SK-N-SH (cell line): ENCODE data around the gene CELSR1. TPM values are rescaled to one million over a fixed set of nuclear protein-coding genes. Genes with fewer than 3 reads are reported as not detected.

ENCODE experiments used
- CTCF ChIA-PET: fragments of 300-600, 350-600 bp; formaldehyde crosslinking; extraction: SDS; loops from one replicate; lab custom pipeline; 2021; lab: Yijun Ruan, JAX
- POLR2A ChIA-PET: fragments of 350-600 bp; sonication (Branson Sonifier 250); formaldehyde crosslinking; extraction: SDS; loops from one replicate; lab custom pipeline; 2020; ENCODE audit warnings: antibody characterized with exemption, inconsistent platforms; lab: Yijun Ruan, JAX
- DNase-seq: peaks from one replicate; pipeline ENCODE4 v3.0.0; 2012
- H2AFZ ChIP-seq: fragments of 200-600 bp; sonication (generic); 2 replicates; pipeline ENCODE4 v1.8.1; 2016; ENCODE audit warnings: antibody characterized with exemption, mild to moderate bottlenecking, low read depth
- H3F3A ChIP-seq: fragments of 200-600 bp; sonication (generic); replicated peaks from 2 replicates; pipeline ENCODE3; 2016; ENCODE audit warnings: antibody characterized with exemption, mild to moderate bottlenecking; ENCODE audit not compliant: insufficient read depth
- H3K27ac ChIP-seq, 2 experiments: fragments of 200-500 bp in 1 of 2; fragments of 200-600 bp in 1 of 2; sonication (Bioruptor generic) in 1 of 2; sonication (generic), shearing (Covaris generic) in 1 of 2; 2 replicates each; pipeline versions ENCODE4 v1.5.1 to v1.6.1; 2014 to 2016; ENCODE audit warnings: low read depth in 2 of 2, inconsistent platforms in 1 of 2, low read length in 1 of 2, mild to moderate bottlenecking in 1 of 2, mixed read lengths in 1 of 2
- H3K27me3 ChIP-seq: fragments of 200-600 bp; sonication (generic), shearing (Covaris generic); 2 replicates; pipeline ENCODE4 v1.6.1; 2016; ENCODE audit warnings: mixed run types; ENCODE audit not compliant: insufficient read depth
- H3K36me3 ChIP-seq, 2 experiments: fragments of 200-500 bp in 1 of 2; fragments of 200-600 bp in 1 of 2; sonication (Bioruptor generic) in 1 of 2; sonication (generic) in 1 of 2; replicated peaks in 1 of 2; 2 replicates each; pipeline versions ENCODE3 to v1.5.1; 2014 to 2016; ENCODE audit warnings: low read length in 1 of 2, mild to moderate bottlenecking in 1 of 2; ENCODE audit not compliant: insufficient read depth in 2 of 2, control insufficient read depth in 1 of 2
- H3K4me1 ChIP-seq, 2 experiments: fragments of 200-500 bp in 1 of 2; fragments of 200-600 bp in 1 of 2; sonication (Bioruptor generic) in 1 of 2; sonication (generic), shearing (Covaris generic) in 1 of 2; 2 replicates each; pipeline versions ENCODE4 v1.5.1 to v1.6.1; 2014 to 2016; ENCODE audit warnings: low read depth in 1 of 2, low read length in 1 of 2, mixed run types in 1 of 2; ENCODE audit not compliant: insufficient read depth in 2 of 2, control insufficient read depth in 1 of 2
- H3K4me2 ChIP-seq: fragments of 200-600 bp; sonication (generic), shearing (Covaris generic); 2 replicates; pipeline ENCODE4 v1.6.1; 2017; ENCODE audit warnings: mixed run types
- H3K4me3 ChIP-seq, 2 experiments: fragments of 200-500 bp in 1 of 2; fragments of 200-600 bp in 1 of 2; sonication (Bioruptor generic) in 1 of 2; sonication (generic), shearing (Covaris generic) in 1 of 2; 2 replicates each; pipeline versions ENCODE4 v1.5.1 to v1.8.1; 2014 to 2016; ENCODE audit warnings: low read depth in 2 of 2, inconsistent platforms in 1 of 2, low read length in 1 of 2, mild to moderate bottlenecking in 1 of 2, mixed read lengths in 1 of 2, moderate library complexity in 1 of 2
- H3K79me2 ChIP-seq: fragments of 200-600 bp; sonication (generic); 2 replicates; pipeline ENCODE4 v1.8.1; 2017; ENCODE audit warnings: mild to moderate bottlenecking; ENCODE audit not compliant: insufficient read depth
- H3K9ac ChIP-seq: fragments of 200-600 bp; sonication (generic); 2 replicates; pipeline ENCODE4 v1.6.1; 2017; ENCODE audit warnings: mixed run types
- H3K9me2 ChIP-seq: fragments of 200-600 bp; sonication (generic); 2 replicates; pipeline ENCODE4 v1.6.1; 2017; ENCODE audit warnings: mixed run types
- H3K9me3 ChIP-seq: fragments of 200-600 bp; sonication (generic); 2 replicates; pipeline ENCODE4 v1.6.1; 2017; ENCODE audit warnings: mixed run types, mild to moderate bottlenecking, moderate library complexity
- H4K20me1 ChIP-seq: fragments of 200-600 bp; sonication (generic); 2 replicates; pipeline ENCODE4 v1.6.1; 2017; ENCODE audit warnings: mild to moderate bottlenecking, mixed run types; ENCODE audit not compliant: insufficient read depth
- ELF1 ChIP-seq: IDR thresholded peaks from 2 replicates; pipeline ENCODE4 v1.4.0; 2012
- FOXJ3 ChIP-seq: sonication (generic); formaldehyde crosslinking; IDR thresholded peaks from 2 replicates; pipeline ENCODE4 v1.5.1; 2020; ENCODE audit warnings: mild to moderate bottlenecking, missing genetic modification reagents
- FOXM1 ChIP-seq: IDR thresholded peaks from 2 replicates; pipeline ENCODE4 v1.4.0; 2012; ENCODE audit warnings: low read depth, mild to moderate bottlenecking
- GABPA ChIP-seq: IDR thresholded peaks from 2 replicates; pipeline ENCODE4 v1.4.0; 2012; ENCODE audit warnings: low read depth, mild to moderate bottlenecking
- GATA2 ChIP-seq: sonication (generic); formaldehyde crosslinking; IDR thresholded peaks from 2 replicates; pipeline ENCODE4 v1.5.0; 2020; ENCODE audit warnings: mild to moderate bottlenecking, missing genetic modification reagents
- IRF3 ChIP-seq: fragments of 150-350 bp; IDR thresholded peaks from 2 replicates; pipeline ENCODE4 v1.6.1; 2016; ENCODE audit warnings: mild to moderate bottlenecking, low read depth, low read length
- PBX3 ChIP-seq: IDR thresholded peaks from 2 replicates; pipeline ENCODE4; 2012
- RCOR1 ChIP-seq: fragments of 150-350 bp; IDR thresholded peaks from 2 replicates; pipeline ENCODE4 v1.6.1; 2017; ENCODE audit warnings: antibody characterized with exemption, low read length
- TCF12 ChIP-seq: IDR thresholded peaks from 2 replicates; pipeline ENCODE4 v1.4.0; 2012
- USF2 ChIP-seq: fragments of 150-350 bp; IDR thresholded peaks from 2 replicates; pipeline ENCODE4 v1.6.1; 2017; ENCODE audit warnings: antibody characterized with exemption, low read length, low read depth, borderline replicate concordance
- WGBS: methylation state at CpG from one replicate; pipeline ENCODE4 v1.1.6; 2017; ENCODE audit warnings: low lambda C conversion rate; 5-methylcytosine and 5-hydroxymethylcytosine counted together
- polyA plus RNA-seq, 3 experiments: library from polyadenylated mRNA; depleted of rRNA; stranded (reverse); fragments of >200 nt; gene quantifications; 2 replicates each; pipeline ENCODE4 v1.2.3, GENCODE V29; 2012
- TF ChIP-seq, protein P1 (sequence below): IDR thresholded peaks from 2 replicates; pipeline ENCODE4 v1.6.1; 2012; ENCODE audit warnings: mild to moderate bottlenecking, low read depth, low read length, moderate library complexity
- TF ChIP-seq, protein P2 (sequence below): IDR thresholded peaks from 2 replicates; pipeline ENCODE4 v1.4.0; 2012; ENCODE audit warnings: low read depth, borderline replicate concordance
- TF ChIP-seq, protein P3 (sequence below): fragments of 200-600 bp; sonication (generic); IDR thresholded peaks from 2 replicates; pipeline ENCODE4 v1.6.1; 2017; ENCODE audit warnings: antibody characterized with exemption, mild to moderate bottlenecking, moderate library complexity

The CELSR1 gene
- polyA plus RNA-seq, 1 of the 3 experiments (the other 2 are of a cell fraction), result 5.0 TPM

DNA sequence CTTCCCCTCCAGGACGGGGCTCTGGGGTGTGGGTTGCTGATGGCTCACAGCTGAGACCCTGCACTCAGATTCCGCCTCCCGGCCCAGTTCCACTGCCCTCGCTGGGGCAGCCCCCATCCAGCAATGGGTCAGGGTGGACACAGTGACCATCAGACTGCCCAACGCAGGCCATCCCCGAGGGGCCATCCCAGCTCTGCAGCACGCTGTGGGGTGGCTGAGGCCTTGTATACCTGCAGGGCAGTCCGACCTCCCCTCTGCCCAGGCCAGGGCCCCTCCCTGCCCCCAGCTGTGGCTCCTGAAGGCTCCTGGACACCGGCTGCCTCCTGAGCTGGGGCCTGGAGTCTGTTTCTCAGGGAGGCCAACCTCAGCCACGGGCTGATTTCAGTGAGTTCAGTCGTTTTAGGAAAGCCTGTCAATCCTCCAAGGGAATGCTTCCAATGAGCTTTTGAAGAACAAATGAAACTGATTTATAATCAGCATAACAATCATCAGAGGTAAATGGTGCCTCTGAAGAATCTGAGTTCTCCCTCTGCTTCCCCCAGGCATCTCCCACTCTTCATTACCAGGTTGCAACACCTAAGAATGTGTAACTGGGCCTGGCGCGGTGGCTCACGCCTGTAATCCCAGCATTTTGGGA, 95.1 kb downstream of the CELSR1 start (continued):
- TF ChIP-seq ELF1, result no peak
- TF ChIP-seq, protein P1, sequence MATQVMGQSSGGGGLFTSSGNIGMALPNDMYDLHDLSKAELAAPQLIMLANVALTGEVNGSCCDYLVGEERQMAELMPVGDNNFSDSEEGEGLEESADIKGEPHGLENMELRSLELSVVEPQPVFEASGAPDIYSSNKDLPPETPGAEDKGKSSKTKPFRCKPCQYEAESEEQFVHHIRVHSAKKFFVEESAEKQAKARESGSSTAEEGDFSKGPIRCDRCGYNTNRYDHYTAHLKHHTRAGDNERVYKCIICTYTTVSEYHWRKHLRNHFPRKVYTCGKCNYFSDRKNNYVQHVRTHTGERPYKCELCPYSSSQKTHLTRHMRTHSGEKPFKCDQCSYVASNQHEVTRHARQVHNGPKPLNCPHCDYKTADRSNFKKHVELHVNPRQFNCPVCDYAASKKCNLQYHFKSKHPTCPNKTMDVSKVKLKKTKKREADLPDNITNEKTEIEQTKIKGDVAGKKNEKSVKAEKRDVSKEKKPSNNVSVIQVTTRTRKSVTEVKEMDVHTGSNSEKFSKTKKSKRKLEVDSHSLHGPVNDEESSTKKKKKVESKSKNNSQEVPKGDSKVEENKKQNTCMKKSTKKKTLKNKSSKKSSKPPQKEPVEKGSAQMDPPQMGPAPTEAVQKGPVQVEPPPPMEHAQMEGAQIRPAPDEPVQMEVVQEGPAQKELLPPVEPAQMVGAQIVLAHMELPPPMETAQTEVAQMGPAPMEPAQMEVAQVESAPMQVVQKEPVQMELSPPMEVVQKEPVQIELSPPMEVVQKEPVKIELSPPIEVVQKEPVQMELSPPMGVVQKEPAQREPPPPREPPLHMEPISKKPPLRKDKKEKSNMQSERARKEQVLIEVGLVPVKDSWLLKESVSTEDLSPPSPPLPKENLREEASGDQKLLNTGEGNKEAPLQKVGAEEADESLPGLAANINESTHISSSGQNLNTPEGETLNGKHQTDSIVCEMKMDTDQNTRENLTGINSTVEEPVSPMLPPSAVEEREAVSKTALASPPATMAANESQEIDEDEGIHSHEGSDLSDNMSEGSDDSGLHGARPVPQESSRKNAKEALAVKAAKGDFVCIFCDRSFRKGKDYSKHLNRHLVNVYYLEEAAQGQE, result no peak
- no peak for TF ChIP-seq PBX3

DNA sequence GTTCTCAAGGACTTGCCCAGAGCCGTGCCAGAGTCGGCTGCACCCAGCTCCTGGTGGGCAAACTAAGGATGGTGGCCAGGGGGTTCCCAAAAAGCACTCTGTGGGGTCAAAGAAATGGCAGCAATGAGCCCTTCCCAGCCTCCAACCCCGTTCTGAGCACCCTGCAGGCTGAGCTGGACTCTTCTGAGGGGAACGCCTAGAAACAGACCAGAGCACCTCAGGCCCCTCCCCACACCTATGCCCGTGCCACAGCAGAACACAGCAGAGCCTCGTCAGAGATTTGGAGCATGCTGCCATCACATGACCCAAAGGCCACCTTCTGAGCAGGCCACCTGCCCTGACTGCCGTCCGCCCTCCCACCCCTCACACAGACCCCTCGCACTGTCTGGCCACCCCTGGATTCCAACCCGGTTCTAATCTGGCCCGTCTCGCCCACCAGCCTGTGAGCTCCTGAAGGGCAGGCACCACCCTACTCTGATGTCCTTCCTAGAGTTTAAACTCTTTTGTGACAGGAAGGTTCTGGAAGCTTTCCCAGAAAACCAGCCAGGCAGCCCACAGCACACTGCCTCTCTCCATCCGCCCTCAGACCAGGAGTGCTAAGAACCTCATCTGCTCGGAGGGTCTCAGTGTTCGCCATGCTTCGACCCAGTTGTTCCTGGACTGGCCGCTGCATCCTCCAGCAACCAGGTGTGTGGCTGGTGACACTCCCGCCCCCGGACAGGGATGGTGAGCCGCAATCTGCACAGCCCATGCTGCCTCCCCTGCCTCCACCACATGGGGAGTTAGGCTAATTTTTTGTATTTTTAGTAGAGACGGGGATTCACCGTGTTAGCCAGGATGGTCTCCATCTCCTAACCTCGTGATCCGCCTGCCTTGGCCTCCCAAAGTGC, 97.6 kb downstream of the CELSR1 start:
- Histone ChIP-seq H3K9me3 (no peaks in the 10 kb centered on the region), H3K9ac (no peak overlapping the region), H3K27me3 (no peaks in the 10 kb centered on the region; the same call in 1 of the 2 replicates), H3K36me3 (no peaks in the 10 kb centered on the region), H3K79me2 (no peaks in the 10 kb centered on the region), H3K4me2 (no peak overlapping the region), H3K4me1 (no peaks in the 10 kb centered on the region), H4K20me1 (no peaks in the 10 kb centered on the region), H2AFZ (no peak overlapping the region), H3K9me2 (no peaks in the 10 kb centered on the region), H3F3A (no peaks in the 10 kb centered on the region), H3K4me3 (no peak overlapping the region), H3K27ac (no peak overlapping the region)
- no peak for DNase-seq
- POLR2A ChIA-PET, result no interaction called here
- 69% methylated on average over 21 of the region's 24 CpGs for whole genome bisulfite sequencing
- CTCF ChIA-PET, result interaction anchor here (1.6 kb wide), 1 partner anchor 9 kb away, joined by 5 read pairs; no protein-coding TSS in a partner anchor
- no peak for TF ChIP-seq FOXM1

- H3K79me2 ChIP-seq, result no peaks in the 10 kb centered on the region
- no peak overlapping the region for H2AFZ ChIP-seq
- WGBS, result 85% methylated on average over 22 of the region's 25 CpGs
- no peak overlapping the region for H3K27ac ChIP-seq
- CTCF ChIA-PET, result interaction anchor here (1.6 kb wide), 1 partner anchor 10 kb away, joined by 5 read pairs; no protein-coding TSS in a partner anchor
- no peak overlapping the region for H3K9ac ChIP-seq
- no peaks in the 10 kb centered on the region for H3K9me3 ChIP-seq
- no peak overlapping the region for H3K4me3 ChIP-seq
- no peaks in the 10 kb centered on the region for H4K20me1 ChIP-seq
- no peaks in the 10 kb centered on the region for H3K36me3 ChIP-seq
- H3K27me3 ChIP-seq, result no peaks in the 10 kb centered on the region; the same call in 1 of the 2 replicates
- H3K4me1 ChIP-seq, result no peaks in the 10 kb centered on the region
- no peak for DNase-seq
- POLR2A ChIA-PET, result no interaction called here
- H3K4me2 ChIP-seq, result no peak overlapping the region
- H3F3A ChIP-seq, result no peaks in the 10 kb centered on the region
- H3K9me2 ChIP-seq, result no peaks in the 10 kb centered on the region
- TF ChIP-seq, protein P2, sequence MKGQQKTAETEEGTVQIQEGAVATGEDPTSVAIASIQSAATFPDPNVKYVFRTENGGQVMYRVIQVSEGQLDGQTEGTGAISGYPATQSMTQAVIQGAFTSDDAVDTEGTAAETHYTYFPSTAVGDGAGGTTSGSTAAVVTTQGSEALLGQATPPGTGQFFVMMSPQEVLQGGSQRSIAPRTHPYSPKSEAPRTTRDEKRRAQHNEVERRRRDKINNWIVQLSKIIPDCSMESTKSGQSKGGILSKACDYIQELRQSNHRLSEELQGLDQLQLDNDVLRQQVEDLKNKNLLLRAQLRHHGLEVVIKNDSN, result no peak
- TF ChIP-seq FOXM1 (no peak), USF2 (no peak), IRF3 (no peak), GATA2 (no peak), GABPA (no peak), RCOR1 (no peak), TCF12 (no peak), FOXJ3 (no peak)
- TF ChIP-seq, protein P3, sequence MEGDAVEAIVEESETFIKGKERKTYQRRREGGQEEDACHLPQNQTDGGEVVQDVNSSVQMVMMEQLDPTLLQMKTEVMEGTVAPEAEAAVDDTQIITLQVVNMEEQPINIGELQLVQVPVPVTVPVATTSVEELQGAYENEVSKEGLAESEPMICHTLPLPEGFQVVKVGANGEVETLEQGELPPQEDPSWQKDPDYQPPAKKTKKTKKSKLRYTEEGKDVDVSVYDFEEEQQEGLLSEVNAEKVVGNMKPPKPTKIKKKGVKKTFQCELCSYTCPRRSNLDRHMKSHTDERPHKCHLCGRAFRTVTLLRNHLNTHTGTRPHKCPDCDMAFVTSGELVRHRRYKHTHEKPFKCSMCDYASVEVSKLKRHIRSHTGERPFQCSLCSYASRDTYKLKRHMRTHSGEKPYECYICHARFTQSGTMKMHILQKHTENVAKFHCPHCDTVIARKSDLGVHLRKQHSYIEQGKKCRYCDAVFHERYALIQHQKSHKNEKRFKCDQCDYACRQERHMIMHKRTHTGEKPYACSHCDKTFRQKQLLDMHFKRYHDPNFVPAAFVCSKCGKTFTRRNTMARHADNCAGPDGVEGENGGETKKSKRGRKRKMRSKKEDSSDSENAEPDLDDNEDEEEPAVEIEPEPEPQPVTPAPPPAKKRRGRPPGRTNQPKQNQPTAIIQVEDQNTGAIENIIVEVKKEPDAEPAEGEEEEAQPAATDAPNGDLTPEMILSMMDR, result no peak
Observed at GRCh38 chr22:46439111-46439510, 98.3 kb downstream of the CELSR1 start.
